Activated CD4-positive, alpha-beta T cell treated with anti-CD3 and anti-CD28 coated beads for 36 hours (primary cell): ENCODE results near the gene ADGRV1. TPM values are rescaled to one million over a fixed set of nuclear protein-coding genes. Genes with fewer than 3 reads are reported as not detected.

Source experiments
- ATAC-seq: fragments of 200-7000 bp; cut with Tn5 transposase; one replicate; pipeline ENCODE4 v1.10.0; 2021; ENCODE audit warnings: mild to moderate bottlenecking, moderate library complexity
- CTCF ChIA-PET: fragments of 350-600 bp; sonication (Branson Sonifier 250); formaldehyde crosslinking; loops from one replicate; lab custom pipeline; 2021; ENCODE audit warnings: antibody characterized with exemption; lab: Charles Lee
- POLR2A ChIA-PET: fragments of 350-600 bp; sonication (Branson Sonifier 250); formaldehyde crosslinking; loops from one replicate; lab custom pipeline; 2021; ENCODE audit warnings: antibody characterized with exemption, inconsistent platforms; lab: Charles Lee
- DNase-seq: peaks from one replicate; pipeline ENCODE4 v3.0.0-alpha.2; 2020
- H3K27ac Mint-ChIP-seq: one replicate; pipeline ENCODE4 v1.8.0; 2021; ENCODE audit warnings: mixed read lengths
- H3K27me3 Mint-ChIP-seq: one replicate; pipeline ENCODE4 v1.8.0; 2021; ENCODE audit warnings: mixed read lengths
- H3K36me3 Mint-ChIP-seq: one replicate; pipeline ENCODE4 v1.8.0; 2021; ENCODE audit warnings: low read depth, mixed read lengths
- H3K4me1 Mint-ChIP-seq: one replicate; pipeline ENCODE4 v1.8.0; 2021; ENCODE audit warnings: mixed read lengths
- H3K4me3 Mint-ChIP-seq: one replicate; pipeline ENCODE4 v1.8.0; 2021; ENCODE audit warnings: mild to moderate bottlenecking, moderate library complexity, mixed read lengths
- H3K9me3 Mint-ChIP-seq: one replicate; pipeline ENCODE4 v1.8.0; 2021; ENCODE audit warnings: low read depth, mixed read lengths
- intact Hi-C, 2 experiments: fragments of 100-400 bp; cut with DNase I in 1 of 2; cut with micrococcal nuclease in 1 of 2; formaldehyde crosslinking; loops; one replicate each; pipeline versions ENCODE4 v1.14.2 to v1.15.1; 2022 to 2024; cut with DNase I, micrococcal nuclease
- total RNA-seq, 2 experiments: library from RNA; stranded (reverse); gene quantifications; one replicate each; pipeline ENCODE4 v1.2.3, GENCODE V29; 2021

Gene ADGRV1
- total RNA-seq, 2 experiments from 2014 or later: 0.02 to 0.12 TPM

GRCh38 chr5:90533794-90534193, 24.8 kb upstream of the ADGRV1 start:
- H3K9me3 Mint-ChIP-seq: no peaks in the 10 kb centered on the region
- CTCF ChIA-PET: interaction anchor here (1.5 kb wide), 1 partner anchor 92 kb away, joined by 3 read pairs; no protein-coding TSS in a partner anchor

GRCh38 chr5:90534922-90535321, 23.7 kb upstream of the ADGRV1 start:
- Mint-ChIP-seq H3K4me3 (no peak overlapping the region), H3K27me3 (peaks cover 17% of the 10 kb centered on the region), H3K27ac (no peak overlapping the region), H3K9me3 (no peaks in the 10 kb centered on the region), H3K36me3 (no peaks in the 10 kb centered on the region), H3K4me1 (no peaks in the 10 kb centered on the region)
- ChIA-PET CTCF (no interaction called here), POLR2A (no interaction called here)
- intact Hi-C loops: loop anchor here (5.0 to 10.0 kb wide), 3 partner anchors 247 to 1810 kb away; no protein-coding TSS in a partner anchor
- ATAC-seq: no peak
- no peak for DNase-seq

More at GRCh38 chr5:90533794-90534193, 24.8 kb upstream of the ADGRV1 start:
- H3K27ac Mint-ChIP-seq: no peak overlapping the region
- no peak for DNase-seq
- POLR2A ChIA-PET: no interaction called here
- intact Hi-C loops: loop anchor here (5.0 to 10.0 kb wide), 3 partner anchors 249 to 1809 kb away; no protein-coding TSS in a partner anchor
- no peak for ATAC-seq
- H3K4me3 Mint-ChIP-seq: no peak overlapping the region
- H3K27me3 Mint-ChIP-seq: peaks cover 16% of the 10 kb centered on the region
- no peaks in the 10 kb centered on the region for H3K4me1 Mint-ChIP-seq
- H3K36me3 Mint-ChIP-seq: no peaks in the 10 kb centered on the region

GRCh38 chr5:90542827-90543519, 15.6 kb upstream of the ADGRV1 start:
- intact Hi-C loops: no loop called here
- POLR2A ChIA-PET: no interaction called here
- no peak overlapping the region for H3K4me3 Mint-ChIP-seq
- no peaks in the 10 kb centered on the region for H3K9me3 Mint-ChIP-seq
- ATAC-seq: no peak
- no peaks in the 10 kb centered on the region for H3K4me1 Mint-ChIP-seq
- H3K36me3 Mint-ChIP-seq: no peaks in the 10 kb centered on the region
- H3K27ac Mint-ChIP-seq: no peak overlapping the region
- no peak for DNase-seq
- peaks cover 23% of the 10 kb centered on the region for H3K27me3 Mint-ChIP-seq
- CTCF ChIA-PET: no interaction called here

DNA sequence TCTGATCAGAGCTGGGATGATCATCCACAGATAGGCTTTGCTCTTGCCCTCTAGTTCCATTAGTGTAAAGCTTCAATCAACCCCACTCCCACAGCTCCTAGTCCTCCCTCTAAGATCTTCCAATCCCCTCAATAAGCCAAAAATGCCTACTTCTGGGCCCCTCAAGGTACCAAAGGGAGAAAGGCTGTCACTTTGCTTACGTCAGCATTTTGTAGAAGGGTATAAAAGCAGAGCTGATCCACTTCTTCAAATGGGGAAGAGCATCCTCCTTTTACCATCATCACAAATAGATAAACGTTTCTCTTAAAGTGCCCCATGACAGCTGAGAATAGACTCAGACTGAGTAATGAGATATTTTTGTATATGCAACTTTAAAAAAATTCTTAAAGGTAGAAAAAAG, 13.1 kb upstream of the ADGRV1 start:
- intact Hi-C loops: no loop called here
- H3K4me1 Mint-ChIP-seq: no peaks in the 10 kb centered on the region
- no peak overlapping the region for H3K27ac Mint-ChIP-seq
- no peaks in the 10 kb centered on the region for H3K9me3 Mint-ChIP-seq
- no peak overlapping the region for H3K4me3 Mint-ChIP-seq
- peaks cover 21% of the 10 kb centered on the region for H3K27me3 Mint-ChIP-seq
- H3K36me3 Mint-ChIP-seq: no peaks in the 10 kb centered on the region
- ATAC-seq (no peak), DNase-seq (no peak)
- POLR2A ChIA-PET: no interaction called here
- CTCF ChIA-PET: interaction anchor here (0.7 to 1.5 kb wide), 2 partner anchors 9 to 29 kb away, joined by 3 to 5 read pairs; no protein-coding TSS in a partner anchor

- ChIA-PET POLR2A (no interaction called here), CTCF (interaction anchor here (0.7 kb wide), 1 partner anchor 28 kb away, joined by 5 read pairs; no protein-coding TSS in a partner anchor)
- ATAC-seq (no peak), DNase-seq (no peak)
- Mint-ChIP-seq H3K4me3 (no peak overlapping the region), H3K36me3 (no peaks in the 10 kb centered on the region), H3K4me1 (no peaks in the 10 kb centered on the region), H3K27ac (no peak overlapping the region), H3K9me3 (no peaks in the 10 kb centered on the region), H3K27me3 (peaks cover 19% of the 10 kb centered on the region)
- intact Hi-C loops: no loop called here
These were observed 12.3 kb upstream of the ADGRV1 start for GRCh38 chr5:90546216-90546837.

GRCh38 chr5:90547072-90547536, 11.5 kb upstream of the ADGRV1 start:
- ChIA-PET POLR2A (no interaction called here), CTCF (interaction anchor here (0.7 kb wide), 1 partner anchor 258 kb away, joined by 4 read pairs; no protein-coding TSS in a partner anchor)
- H3K27ac Mint-ChIP-seq: no peak overlapping the region
- H3K9me3 Mint-ChIP-seq: no peaks in the 10 kb centered on the region
- no peaks in the 10 kb centered on the region for H3K4me1 Mint-ChIP-seq
- H3K36me3 Mint-ChIP-seq: no peaks in the 10 kb centered on the region
- ATAC-seq: no peak
- no peak for DNase-seq
- H3K27me3 Mint-ChIP-seq: peaks cover 19% of the 10 kb centered on the region
- no peak overlapping the region for H3K4me3 Mint-ChIP-seq
- intact Hi-C loops: no loop called here

DNA sequence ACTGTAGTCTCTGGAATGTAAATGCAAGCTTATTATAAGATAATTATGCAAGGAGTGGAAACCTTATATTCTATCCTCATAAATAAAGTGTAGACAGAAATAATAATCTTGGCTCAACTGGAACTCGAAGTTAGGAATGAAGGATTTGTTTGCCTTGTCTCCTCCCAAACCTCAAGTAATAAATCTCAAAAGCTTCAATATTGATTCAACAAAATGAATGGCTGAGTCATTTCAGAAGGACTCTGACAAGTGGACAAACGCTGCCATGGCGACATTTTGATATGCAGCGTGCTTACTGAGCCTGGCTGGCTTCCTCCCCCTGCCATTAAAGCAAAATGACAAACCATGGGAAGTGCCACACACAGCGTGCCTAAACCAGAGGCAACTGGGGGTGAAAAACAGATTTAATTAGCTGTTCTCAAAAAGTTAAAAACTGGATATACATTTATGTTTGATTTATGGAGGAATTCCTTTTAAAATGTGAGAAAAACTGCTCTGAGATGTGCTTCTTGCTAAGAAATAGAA, 10.5 kb upstream of the ADGRV1 start:
- Mint-ChIP-seq H3K4me3 (no peak overlapping the region), H3K4me1 (no peaks in the 10 kb centered on the region), H3K27ac (no peak overlapping the region), H3K9me3 (no peaks in the 10 kb centered on the region), H3K27me3 (peaks cover 26% of the 10 kb centered on the region), H3K36me3 (no peaks in the 10 kb centered on the region)
- DNase-seq (no peak), ATAC-seq (no peak)
- intact Hi-C loops: no loop called here
- CTCF ChIA-PET: interaction anchor here (0.6 kb wide), 1 partner anchor 110 kb away, joined by 3 read pairs; no protein-coding TSS in a partner anchor
- POLR2A ChIA-PET: no interaction called here

- Mint-ChIP-seq H3K27me3 (peaks cover 27% of the 10 kb centered on the region), H3K4me3 (no peak overlapping the region), H3K36me3 (no peaks in the 10 kb centered on the region), H3K27ac (no peak overlapping the region), H3K4me1 (no peaks in the 10 kb centered on the region), H3K9me3 (no peaks in the 10 kb centered on the region)
- CTCF ChIA-PET: no interaction called here
- DNase-seq: no peak
- intact Hi-C loops: no loop called here
- POLR2A ChIA-PET: no interaction called here
- ATAC-seq: no peak
These were observed 9.4 kb upstream of the ADGRV1 start for GRCh38 chr5:90549223-90549622.

GRCh38 chr5:90549729-90550275, 8.8 kb upstream of the ADGRV1 start:
- Mint-ChIP-seq H3K4me3 (no peak overlapping the region), H3K36me3 (no peaks in the 10 kb centered on the region), H3K27ac (no peak overlapping the region), H3K4me1 (no peaks in the 10 kb centered on the region), H3K9me3 (no peaks in the 10 kb centered on the region), H3K27me3 (peaks cover 31% of the 10 kb centered on the region)
- ChIA-PET POLR2A (interaction anchor here (0.6 kb wide), 1 partner anchor 1235 kb away, joined by 4 read pairs; no protein-coding TSS in a partner anchor), CTCF (no interaction called here)
- DNase-seq (no peak), ATAC-seq (no peak)
- intact Hi-C loops: no loop called here

DNA sequence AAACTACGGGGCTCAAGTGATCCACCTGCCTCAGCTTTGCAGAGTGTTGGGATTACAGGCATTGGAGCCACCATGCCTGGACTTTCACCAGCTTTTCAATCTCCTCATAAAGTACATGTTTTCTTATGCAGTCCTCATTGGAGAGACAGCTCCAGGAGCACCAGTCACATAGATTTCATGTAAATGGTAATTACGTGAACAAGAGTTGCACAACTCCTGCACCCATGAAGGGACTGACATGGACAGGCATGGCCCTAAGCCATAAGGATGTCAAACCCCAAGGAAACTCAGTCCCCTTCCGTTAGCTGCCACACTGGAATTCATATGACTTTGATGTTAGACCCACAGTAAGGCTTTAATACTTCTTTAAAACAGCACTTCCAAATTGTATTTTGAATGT, 7.6 kb upstream of the ADGRV1 start:
- ATAC-seq: no peak
- intact Hi-C loops: no loop called here
- no peak overlapping the region for H3K27ac Mint-ChIP-seq
- DNase-seq: no peak
- no peaks in the 10 kb centered on the region for H3K4me1 Mint-ChIP-seq
- H3K9me3 Mint-ChIP-seq: no peaks in the 10 kb centered on the region
- peaks cover 31% of the 10 kb centered on the region for H3K27me3 Mint-ChIP-seq
- no peaks in the 10 kb centered on the region for H3K36me3 Mint-ChIP-seq
- CTCF ChIA-PET: no interaction called here
- POLR2A ChIA-PET: no interaction called here
- H3K4me3 Mint-ChIP-seq: no peak overlapping the region

DNA sequence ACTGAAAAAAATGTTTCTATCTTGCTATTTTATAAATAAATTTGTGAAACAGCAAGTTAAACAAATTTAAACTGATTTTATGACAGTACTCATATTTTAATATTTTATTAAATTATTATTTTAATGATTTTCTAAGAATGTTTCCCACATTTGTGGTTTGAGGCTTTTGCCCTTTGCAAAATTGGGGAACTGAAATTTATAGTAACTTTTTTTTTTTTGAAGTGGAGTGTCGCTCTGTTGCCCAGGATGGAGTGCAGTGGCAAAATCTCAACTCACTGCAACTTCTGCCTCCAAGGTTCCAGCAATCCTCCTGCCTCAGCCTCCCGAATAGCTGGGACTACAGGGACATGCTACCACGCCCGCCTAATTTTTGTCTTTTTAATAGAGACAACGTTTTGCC, 7.2 kb upstream of the ADGRV1 start:
- no peak overlapping the region for H3K4me3 Mint-ChIP-seq
- intact Hi-C loops: no loop called here
- no peak overlapping the region for H3K27ac Mint-ChIP-seq
- ChIA-PET POLR2A (no interaction called here), CTCF (no interaction called here)
- DNase-seq (no peak), ATAC-seq (no peak)
- H3K9me3 Mint-ChIP-seq: no peaks in the 10 kb centered on the region
- H3K27me3 Mint-ChIP-seq: peaks cover 33% of the 10 kb centered on the region
- H3K36me3 Mint-ChIP-seq: no peaks in the 10 kb centered on the region
- H3K4me1 Mint-ChIP-seq: no peaks in the 10 kb centered on the region
